HepG2 (cell line): ENCODE measurements around the gene USP5. TPM values are rescaled to one million over a fixed set of nuclear protein-coding genes. Genes with fewer than 3 reads are reported as not detected.

ENCODE experiments used
- ATAC-seq: fragments of 200-7000 bp; cut with Tn5 transposase; 3 replicates; pipeline ENCODE4 v1.9.1; 2020; ENCODE audit warnings: mild to moderate bottlenecking, moderate library complexity
- BruUV-seq: library from RNA; stranded (reverse); fragments of 400-500 nt; replicated peaks from 2 replicates; lab custom pipeline; 2021; lab: Mats Ljungman, UMichigan
- CTCF ChIA-PET: fragments of 300-600 bp; formaldehyde crosslinking; extraction: SDS; loops from one replicate; lab custom pipeline; 2021; ENCODE audit warnings: low total read pairs, inconsistent platforms, low intra/inter-chr PET ratio; lab: Yijun Ruan, JAX
- POLR2A ChIA-PET: fragments of 350-600 bp; sonication (Branson Sonifier 250); formaldehyde crosslinking; loops from one replicate; lab custom pipeline; 2020; ENCODE audit warnings: antibody characterized with exemption, inconsistent platforms; lab: Yijun Ruan, JAX
- DNase-seq: peaks from one replicate; pipeline ENCODE4 v3.0.0-alpha.2; 2015; ENCODE audit warnings: low spot score
- FAIRE-seq: peaks from 3 replicates; lab custom pipeline; 2011; peaks lifted over from hg19 to GRCh38; lab: Jason Lieb, UNC
- H2AFZ ChIP-seq: one replicate; pipeline ENCODE4 v1.6.1; 2011; ENCODE audit warnings: low read length, inconsistent platforms
- H3K27ac ChIP-seq: fragments of 300-600 bp; 3 replicates; pipeline ENCODE4 v1.8.0; 2011; ENCODE audit warnings: mixed run types, mild to moderate bottlenecking, mixed read lengths, low read length, inconsistent platforms; ENCODE audit not compliant: insufficient read depth; ENCODE audit errors: extremely low read length
- H3K27me3 ChIP-seq, 2 experiments: fragments of 200-600 bp in 1 of 2; 2 replicates in 1 of 2; 3 replicates in 1 of 2; pipeline versions ENCODE4 v1.6.0 to v1.8.0; 2011; ENCODE audit warnings: low read length in 2 of 2, mild to moderate bottlenecking in 2 of 2, moderate library complexity in 2 of 2, inconsistent platforms in 1 of 2; ENCODE audit not compliant: insufficient read depth in 2 of 2, control insufficient read depth in 1 of 2
- H3K36me3 ChIP-seq, 2 experiments: fragments of 200-600 bp in 1 of 2; replicated peaks in 1 of 2; 2 replicates in 1 of 2; 3 replicates in 1 of 2; pipeline versions ENCODE4 v1.5.1 to v1.8.0; 2011; ENCODE audit warnings: low read length in 2 of 2, inconsistent platforms in 1 of 2; ENCODE audit not compliant: insufficient read depth in 2 of 2, control insufficient read depth in 1 of 2
- H3K4me1 ChIP-seq: 2 replicates; pipeline ENCODE4 v1.5.1; 2012; ENCODE audit warnings: low read length, inconsistent platforms; ENCODE audit not compliant: insufficient read depth
- H3K4me2 ChIP-seq: 2 replicates; pipeline ENCODE4 v1.6.0; 2011; ENCODE audit warnings: low read depth, low read length, inconsistent platforms
- H3K4me3 ChIP-seq, 3 experiments: fragments of 200-600 bp in 1 of 3; sonication (generic), shearing (Covaris generic) in 1 of 3; replicated peaks in 1 of 3; 2 replicates each; pipeline ENCODE4 v1.5.1; 2011 to 2016; ENCODE audit warnings: low read length in 3 of 3, inconsistent platforms in 2 of 3, low read depth in 2 of 3, mild to moderate bottlenecking in 2 of 3, control low read depth in 1 of 3, mixed read lengths in 1 of 3; ENCODE audit not compliant: insufficient read depth in 1 of 3
- H3K79me2 ChIP-seq: one replicate; pipeline ENCODE4 v1.6.1; 2011; ENCODE audit warnings: low read length, inconsistent platforms; ENCODE audit not compliant: insufficient read depth
- H3K9ac ChIP-seq: 2 replicates; pipeline ENCODE4 v1.6.0; 2011; ENCODE audit warnings: mild to moderate bottlenecking, low read depth, low read length, inconsistent platforms; ENCODE audit not compliant: insufficient read depth
- H3K9me3 ChIP-seq: 2 replicates; pipeline ENCODE4 v1.5.1; 2012; ENCODE audit warnings: mild to moderate bottlenecking, low read length
- H4K20me1 ChIP-seq: 2 replicates; pipeline ENCODE4 v1.6.0; 2011; ENCODE audit warnings: inconsistent platforms, mild to moderate bottlenecking, low read length, moderate library complexity; ENCODE audit not compliant: insufficient read depth
- AHR ChIP-seq: IDR thresholded peaks from 2 replicates; pipeline ENCODE4 v1.6.1; 2018; ENCODE audit warnings: missing genetic modification reagents, missing compliant biosample characterization
- ATAD3A ChIP-seq: sonication (generic); formaldehyde crosslinking; IDR thresholded peaks from 2 replicates; pipeline ENCODE4 v1.4.0; 2020; ENCODE audit warnings: missing genetic modification reagents
- CBFB ChIP-seq: sonication (generic); formaldehyde crosslinking; IDR thresholded peaks from 2 replicates; pipeline ENCODE4 v1.4.0; 2020; ENCODE audit warnings: missing genetic modification reagents
- FOSL1 ChIP-seq: sonication (generic); formaldehyde crosslinking; IDR thresholded peaks from 2 replicates; pipeline ENCODE4 v1.9.0; 2021; ENCODE audit warnings: missing genetic modification reagents, borderline replicate concordance
- RBFOX2 ChIP-seq: fragments of 200-400 bp; formaldehyde crosslinking; IDR thresholded peaks from 2 replicates; pipeline ENCODE4 v1.6.1; 2017; ENCODE audit warnings: low read depth, mild to moderate bottlenecking, low read length
- ZNF138 ChIP-seq: sonication (generic); formaldehyde crosslinking; IDR thresholded peaks from 2 replicates; pipeline ENCODE4 v1.5.0; 2020; ENCODE audit warnings: mild to moderate bottlenecking, low read depth, missing genetic modification reagents
- ZNF766 ChIP-seq: sonication (generic); formaldehyde crosslinking; IDR thresholded peaks from 2 replicates; pipeline ENCODE4 v1.5.0; 2020; ENCODE audit warnings: missing genetic modification reagents, borderline replicate concordance
- ZNF883 ChIP-seq: sonication (generic); formaldehyde crosslinking; IDR thresholded peaks from 2 replicates; pipeline ENCODE4 v1.5.1; 2020; ENCODE audit warnings: mild to moderate bottlenecking, missing genetic modification reagents; ENCODE audit errors: not compliant biosample characterization
- ZSCAN9 ChIP-seq: IDR thresholded peaks from 2 replicates; pipeline ENCODE4 v1.6.1; 2016; ENCODE audit warnings: borderline replicate concordance
- WGBS: methylation state at CpG from one replicate; pipeline ENCODE4 v1.1.6; 2017; ENCODE audit warnings: low lambda C conversion rate; 5-methylcytosine and 5-hydroxymethylcytosine counted together
- in situ Hi-C: cut with HindIII; loops from 2 replicates; pipeline ENCODE4 v1.10.0; 2017; ENCODE audit warnings: low pct_unique_long_range_greater_than_20kb; ENCODE audit not compliant: extremely low pct_ligation_motif_present
- intact Hi-C: fragments of 100-400 bp; cut with micrococcal nuclease; formaldehyde crosslinking; loops from one replicate; pipeline ENCODE4 v1.10.0; 2022; ENCODE audit not compliant: unreplicated experiment
- polyA plus RNA-seq, 8 experiments: library from polyadenylated mRNA; depleted of rRNA in 3 of 8; stranded (reverse) in 7 of 8; unstranded in 1 of 8; fragments of >200 nt; fragmentation: Illumina TruSeq in 4 of 8; extraction: Trizol in 4 of 8; gene quantifications; 2 replicates each; pipeline versions ENCODE4 v1.2.1 to v1.2.3, GENCODE V29; 2011 to 2016; ENCODE audit warnings: low read depth in 4 of 8, missing spikeins in 1 of 8, mixed read lengths in 1 of 8; ENCODE audit not compliant: insufficient read depth in 1 of 8
- total RNA-seq, 5 experiments: library from RNA; depleted of rRNA; stranded (reverse); fragments of >200 nt; fragmentation: Illumina TruSeq; extraction: Trizol; gene quantifications; 2 replicates each; pipeline ENCODE4 v1.2.3, GENCODE V29; 2016; ENCODE audit warnings: low read depth in 1 of 5
- TF ChIP-seq, protein P1 (sequence below): IDR thresholded peaks from 2 replicates; pipeline ENCODE4 v1.6.1; 2016; ENCODE audit warnings: mild to moderate bottlenecking, missing biosample characterization, missing genetic modification reagents
- TF ChIP-seq, protein P2 (sequence below): IDR thresholded peaks from 2 replicates; pipeline ENCODE4 v1.6.1; 2016; ENCODE audit warnings: low read depth, missing genetic modification reagents, missing compliant biosample characterization

The USP5 gene
- total and polyA plus RNA-seq, 2 of the 13 experiments (the other 11 are each of a cell fraction or from before 2014, with no cell fraction given): 39.6 to 56.0 TPM

DNA sequence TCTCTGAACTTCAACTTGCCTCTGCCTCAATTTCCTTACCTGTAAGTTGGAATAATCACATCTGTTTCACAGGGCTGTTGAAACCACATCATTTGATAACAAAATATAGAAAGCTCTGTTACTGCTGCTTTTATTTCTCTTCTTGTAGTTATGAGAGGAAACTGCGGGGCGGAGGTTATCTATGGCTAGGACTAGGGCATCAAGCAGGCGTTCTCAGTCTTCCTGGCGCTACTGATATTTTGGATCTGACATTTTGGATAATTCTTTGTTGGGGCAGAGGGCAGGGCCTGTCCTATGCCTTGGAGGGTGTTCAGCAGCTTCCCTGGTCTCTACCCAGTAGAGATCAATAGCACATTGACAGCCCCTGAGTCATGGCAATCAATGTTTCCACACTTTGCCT lies 19.8 kb upstream of the USP5 start:
- Histone ChIP-seq H3K27me3 (no peaks in the 10 kb centered on the region), H3K27ac (no peak overlapping the region), H3K4me1 (peaks cover 20% of the 10 kb centered on the region), H3K36me3 (peaks cover 16 to 33% of the 10 kb centered on the region in 2 experiments; a peak in 4 of 5 replicates), H3K9ac (no peak overlapping the region), H3K79me2 (peaks cover 16% of the 10 kb centered on the region)
- in situ Hi-C loops (no loop called here), intact Hi-C loops (no loop called here)
- POLR2A ChIA-PET: interaction anchor here (0.6 kb wide), 1 partner anchor 9 kb away, joined by 3 read pairs; no protein-coding TSS in a partner anchor
- DNase-seq: no peak
- TF ChIP-seq, protein P1, sequence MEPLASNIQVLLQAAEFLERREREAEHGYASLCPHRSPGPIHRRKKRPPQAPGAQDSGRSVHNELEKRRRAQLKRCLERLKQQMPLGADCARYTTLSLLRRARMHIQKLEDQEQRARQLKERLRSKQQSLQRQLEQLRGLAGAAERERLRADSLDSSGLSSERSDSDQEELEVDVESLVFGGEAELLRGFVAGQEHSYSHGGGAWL (CRISPR knock-in tag): no peak
- no peak for TF ChIP-seq CBFB
- no peak for TF ChIP-seq FOSL1 (CRISPR knock-in tag)
- TF ChIP-seq, protein P2, sequence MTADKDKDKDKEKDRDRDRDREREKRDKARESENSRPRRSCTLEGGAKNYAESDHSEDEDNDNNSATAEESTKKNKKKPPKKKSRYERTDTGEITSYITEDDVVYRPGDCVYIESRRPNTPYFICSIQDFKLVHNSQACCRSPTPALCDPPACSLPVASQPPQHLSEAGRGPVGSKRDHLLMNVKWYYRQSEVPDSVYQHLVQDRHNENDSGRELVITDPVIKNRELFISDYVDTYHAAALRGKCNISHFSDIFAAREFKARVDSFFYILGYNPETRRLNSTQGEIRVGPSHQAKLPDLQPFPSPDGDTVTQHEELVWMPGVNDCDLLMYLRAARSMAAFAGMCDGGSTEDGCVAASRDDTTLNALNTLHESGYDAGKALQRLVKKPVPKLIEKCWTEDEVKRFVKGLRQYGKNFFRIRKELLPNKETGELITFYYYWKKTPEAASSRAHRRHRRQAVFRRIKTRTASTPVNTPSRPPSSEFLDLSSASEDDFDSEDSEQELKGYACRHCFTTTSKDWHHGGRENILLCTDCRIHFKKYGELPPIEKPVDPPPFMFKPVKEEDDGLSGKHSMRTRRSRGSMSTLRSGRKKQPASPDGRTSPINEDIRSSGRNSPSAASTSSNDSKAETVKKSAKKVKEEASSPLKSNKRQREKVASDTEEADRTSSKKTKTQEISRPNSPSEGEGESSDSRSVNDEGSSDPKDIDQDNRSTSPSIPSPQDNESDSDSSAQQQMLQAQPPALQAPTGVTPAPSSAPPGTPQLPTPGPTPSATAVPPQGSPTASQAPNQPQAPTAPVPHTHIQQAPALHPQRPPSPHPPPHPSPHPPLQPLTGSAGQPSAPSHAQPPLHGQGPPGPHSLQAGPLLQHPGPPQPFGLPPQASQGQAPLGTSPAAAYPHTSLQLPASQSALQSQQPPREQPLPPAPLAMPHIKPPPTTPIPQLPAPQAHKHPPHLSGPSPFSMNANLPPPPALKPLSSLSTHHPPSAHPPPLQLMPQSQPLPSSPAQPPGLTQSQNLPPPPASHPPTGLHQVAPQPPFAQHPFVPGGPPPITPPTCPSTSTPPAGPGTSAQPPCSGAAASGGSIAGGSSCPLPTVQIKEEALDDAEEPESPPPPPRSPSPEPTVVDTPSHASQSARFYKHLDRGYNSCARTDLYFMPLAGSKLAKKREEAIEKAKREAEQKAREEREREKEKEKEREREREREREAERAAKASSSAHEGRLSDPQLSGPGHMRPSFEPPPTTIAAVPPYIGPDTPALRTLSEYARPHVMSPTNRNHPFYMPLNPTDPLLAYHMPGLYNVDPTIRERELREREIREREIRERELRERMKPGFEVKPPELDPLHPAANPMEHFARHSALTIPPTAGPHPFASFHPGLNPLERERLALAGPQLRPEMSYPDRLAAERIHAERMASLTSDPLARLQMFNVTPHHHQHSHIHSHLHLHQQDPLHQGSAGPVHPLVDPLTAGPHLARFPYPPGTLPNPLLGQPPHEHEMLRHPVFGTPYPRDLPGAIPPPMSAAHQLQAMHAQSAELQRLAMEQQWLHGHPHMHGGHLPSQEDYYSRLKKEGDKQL (CRISPR knock-in tag): no peak
- TF ChIP-seq ZNF138: no peak
- no peak for TF ChIP-seq ZNF766 (CRISPR knock-in tag)
- TF ChIP-seq ZSCAN9: no peak
- TF ChIP-seq ATAD3A (CRISPR knock-in tag): no peak
- no peak for TF ChIP-seq ZNF883
- TF ChIP-seq RBFOX2: no peak
- no peak for TF ChIP-seq AHR
- TF ChIP-seq, all 625 proteins: peak for 0
- BruUV-seq: no TSS peak
- H3K4me3 ChIP-seq: no peak overlapping the region
- no peak for FAIRE-seq
- no peak for ATAC-seq
- H3K9me3 ChIP-seq: no peaks in the 10 kb centered on the region
- 99% methylated on average over 4 of the region's 4 CpGs for WGBS
- CTCF ChIA-PET: no interaction called here
- no peak overlapping the region for H3K4me2 ChIP-seq
- no peak overlapping the region for H2AFZ ChIP-seq
- H4K20me1 ChIP-seq: no peaks in the 10 kb centered on the region
